ENCODE measurements around the gene TNPO3.

GRCh38 chr7:128931965-128932861 lies 122.7 kb downstream of the TNPO3 start:
- TF ChIP-seq MAX (IDR thresholded peaks at IDR 0.05; ENCODE audit: low read depth, low read length): no peak
- no peak for TF ChIP-seq CTCF (IDR thresholded peaks at IDR 0.05; ENCODE audit: low read depth, low read length)
- no peak for TF ChIP-seq POLR2A (IDR thresholded peaks at IDR 0.05; ENCODE audit: extremely low read depth, insufficient read length)
- no peak for TF ChIP-seq MYC (IDR thresholded peaks at IDR 0.05; ENCODE audit: low read depth, low read length)
